Osteoblast (primary cell): ENCODE data around the gene VIT. TPM values are rescaled to one million over a fixed set of nuclear protein-coding genes. Genes with fewer than 3 reads are reported as not detected.

Experiments used
- DNase-seq: peaks from one replicate; pipeline ENCODE4 v3.0.0; 2011; ENCODE audit warnings: low spot score, mixed read lengths; ENCODE audit not compliant: insufficient read length; ENCODE audit errors: missing footprints
- H2AFZ ChIP-seq: 2 replicates; pipeline ENCODE4 v1.6.0; 2011; ENCODE audit warnings: mild to moderate bottlenecking, low read length
- H3K27ac ChIP-seq: 2 replicates; pipeline ENCODE4 v1.5.1; 2011; ENCODE audit warnings: mild to moderate bottlenecking, low read depth, low read length, moderate library complexity
- H3K27me3 ChIP-seq: 2 replicates; pipeline ENCODE4 v1.6.0; 2012; ENCODE audit warnings: mild to moderate bottlenecking, control low read depth, inconsistent platforms, low read length, moderate library complexity; ENCODE audit not compliant: insufficient read depth
- H3K36me3 ChIP-seq: 2 replicates; pipeline ENCODE4 v1.5.1; 2011; ENCODE audit warnings: mild to moderate bottlenecking, low read length, control low read depth, moderate library complexity; ENCODE audit not compliant: insufficient read depth
- H3K4me1 ChIP-seq: 2 replicates; pipeline ENCODE4 v1.5.1; 2011; ENCODE audit warnings: mild to moderate bottlenecking, low read length, control low read depth, moderate library complexity; ENCODE audit not compliant: insufficient read depth
- H3K4me2 ChIP-seq: 2 replicates; pipeline ENCODE4 v1.6.0; 2011; ENCODE audit warnings: mild to moderate bottlenecking, low read length; ENCODE audit not compliant: insufficient read depth
- H3K4me3 ChIP-seq: fragments of 200-600 bp; sonication (generic); 3 replicates; pipeline ENCODE4 v1.5.1; 2012; ENCODE audit warnings: mild to moderate bottlenecking, low read length, inconsistent platforms; ENCODE audit not compliant: insufficient read depth
- H3K79me2 ChIP-seq: 2 replicates; pipeline ENCODE4 v1.6.0; 2012; ENCODE audit warnings: mild to moderate bottlenecking, low read length, control low read depth, inconsistent platforms; ENCODE audit not compliant: insufficient read depth
- H3K9me3 ChIP-seq: 2 replicates; pipeline ENCODE4 v1.5.1; 2011; ENCODE audit warnings: low read depth, low read length, control low read depth
- H4K20me1 ChIP-seq: 2 replicates; pipeline ENCODE4 v1.6.0; 2012; ENCODE audit warnings: mild to moderate bottlenecking, low read length, control low read depth; ENCODE audit not compliant: insufficient read depth
- CTCF ChIP-seq: IDR thresholded peaks from 2 replicates; pipeline ENCODE4 v1.5.1; 2011; ENCODE audit warnings: mild to moderate bottlenecking, low read depth, low read length, moderate library complexity; ENCODE audit errors: extremely low read depth
- total RNA-seq: library from RNA; depleted of rRNA; stranded (reverse); fragments of >200 nt; gene quantifications from 2 replicates; pipeline ENCODE4 v1.2.3, GENCODE V29; 2012

Gene VIT
- total RNA-seq, 1 donor: 31.1 TPM

GRCh38 chr2:36695746-36696415 lies 626 bp upstream of the VIT start:
- Histone ChIP-seq H3K4me2 (peak overlapping the region; percentile 80), H2AFZ (peak overlapping the region; percentile 64)
- DNase-seq: peak; percentile 89

GRCh38 chr2:36697424-36698066 lies 1.0 kb downstream of the VIT start:
- DNase-seq: no peak
- peak overlapping the region; percentile 72 for H3K4me3 ChIP-seq

More at GRCh38 chr2:36695746-36696415, 626 bp upstream of the VIT start:
- H3K27me3 ChIP-seq: no peaks in the 10 kb centered on the region
- H3K9me3 ChIP-seq: no peaks in the 10 kb centered on the region
- TF ChIP-seq CTCF: peak; percentile 50
- no peaks in the 10 kb centered on the region for H4K20me1 ChIP-seq
- peaks cover 6% of the 10 kb centered on the region for H3K79me2 ChIP-seq
- peak overlapping the region; percentile 60 for H3K27ac ChIP-seq
- H3K4me1 ChIP-seq: peaks cover 32% of the 10 kb centered on the region
- no peaks in the 10 kb centered on the region for H3K36me3 ChIP-seq
- H3K4me3 ChIP-seq: peak overlapping the region; percentile 63

GRCh38 chr2:36698993-36699392 lies 2.5 kb downstream of the VIT start:
- no peak overlapping the region for H3K4me2 ChIP-seq
- no peaks in the 10 kb centered on the region for H3K9me3 ChIP-seq
- H3K79me2 ChIP-seq: peaks cover 6% of the 10 kb centered on the region
- no peak for TF ChIP-seq CTCF
- no peak overlapping the region for H3K4me3 ChIP-seq
- DNase-seq: no peak
- no peaks in the 10 kb centered on the region for H4K20me1 ChIP-seq
- H2AFZ ChIP-seq: no peak overlapping the region
- H3K27me3 ChIP-seq: no peaks in the 10 kb centered on the region
- peaks cover 32% of the 10 kb centered on the region for H3K4me1 ChIP-seq
- H3K36me3 ChIP-seq: no peaks in the 10 kb centered on the region
- no peak overlapping the region for H3K27ac ChIP-seq

More at GRCh38 chr2:36697424-36698066, 1.0 kb downstream of the VIT start:
- H3K79me2 ChIP-seq: peaks cover 6% of the 10 kb centered on the region
- peaks cover 32% of the 10 kb centered on the region for H3K4me1 ChIP-seq
- no peak for TF ChIP-seq CTCF
- no peaks in the 10 kb centered on the region for H4K20me1 ChIP-seq
- peak overlapping the region; percentile 88 for H2AFZ ChIP-seq
- peak overlapping the region; percentile 69 for H3K27ac ChIP-seq
- no peaks in the 10 kb centered on the region for H3K9me3 ChIP-seq
- H3K4me2 ChIP-seq: peak overlapping the region; percentile 80
- H3K27me3 ChIP-seq: no peaks in the 10 kb centered on the region
- no peaks in the 10 kb centered on the region for H3K36me3 ChIP-seq

GRCh38 chr2:36700311-36700710 lies 3.8 kb downstream of the VIT start:
- H3K79me2 ChIP-seq: peaks cover 6% of the 10 kb centered on the region
- no peaks in the 10 kb centered on the region for H4K20me1 ChIP-seq
- no peak overlapping the region for H3K4me2 ChIP-seq
- no peaks in the 10 kb centered on the region for H3K9me3 ChIP-seq
- peaks cover 43% of the 10 kb centered on the region for H3K4me1 ChIP-seq
- DNase-seq: no peak
- H3K4me3 ChIP-seq: no peak overlapping the region
- no peak overlapping the region for H3K27ac ChIP-seq
- H3K36me3 ChIP-seq: no peaks in the 10 kb centered on the region
- no peaks in the 10 kb centered on the region for H3K27me3 ChIP-seq
- H2AFZ ChIP-seq: no peak overlapping the region
- no peak for TF ChIP-seq CTCF
